MM.1S (cell line): ENCODE measurements around the gene NHLRC4.

ENCODE experiments used
- DNase-seq: peaks from one replicate; pipeline ENCODE4 v3.0.0-alpha.2; 2015
- H2AFZ ChIP-seq: fragments of 300-600 bp; sonication (generic); 2 replicates; pipeline ENCODE4 v1.6.0; 2016; ENCODE audit warnings: antibody characterized with exemption, low read length
- H3F3A ChIP-seq: fragments of 300-600 bp; sonication (generic); 2 replicates; pipeline ENCODE4 v1.6.1; 2016; ENCODE audit warnings: mild to moderate bottlenecking, antibody characterized with exemption, low read length, moderate library complexity, mixed read lengths; ENCODE audit not compliant: insufficient read depth
- H3K27ac ChIP-seq: fragments of 300-600 bp; sonication (generic); 2 replicates; pipeline ENCODE4 v1.5.1; 2016; ENCODE audit warnings: mild to moderate bottlenecking, low read length
- H3K27me3 ChIP-seq: fragments of 300-600 bp; sonication (generic); replicated peaks from 2 replicates; pipeline ENCODE4 v1.6.0; 2016; ENCODE audit warnings: low read length; ENCODE audit not compliant: insufficient read depth
- H3K36me3 ChIP-seq: fragments of 300-600 bp; sonication (generic); replicated peaks from 2 replicates; pipeline ENCODE4 v1.6.1; 2016; ENCODE audit warnings: mild to moderate bottlenecking, low read length, mixed read lengths; ENCODE audit not compliant: insufficient read depth
- H3K4me1 ChIP-seq: fragments of 300-600 bp; sonication (generic); 2 replicates; pipeline ENCODE4 v1.6.1; 2016; ENCODE audit warnings: low read length, mixed read lengths
- H3K4me2 ChIP-seq: fragments of 300-600 bp; sonication (generic); 2 replicates; pipeline ENCODE4 v1.6.0; 2016; ENCODE audit warnings: low read depth, low read length
- H3K4me3 ChIP-seq: fragments of 300-600 bp; sonication (generic); 2 replicates; pipeline ENCODE4 v1.5.1; 2016; ENCODE audit warnings: low read length, mixed read lengths
- H3K79me2 ChIP-seq: fragments of 300-600 bp; sonication (generic); 2 replicates; pipeline ENCODE4 v1.6.1; 2016; ENCODE audit warnings: mixed run types, low read length, mixed read lengths
- H3K9ac ChIP-seq: fragments of 300-600 bp; sonication (generic); 2 replicates; pipeline ENCODE4 v1.6.1; 2016; ENCODE audit warnings: low read length, mixed read lengths
- H3K9me2 ChIP-seq: fragments of 300-600 bp; sonication (generic); replicated peaks from 2 replicates; pipeline ENCODE4 v1.6.1; 2016; ENCODE audit warnings: mild to moderate bottlenecking, low read length, mixed read lengths; ENCODE audit not compliant: insufficient read depth
- H3K9me3 ChIP-seq: fragments of 300-600 bp; sonication (generic); replicated peaks from 2 replicates; pipeline ENCODE4 v1.6.1; 2016; ENCODE audit warnings: mild to moderate bottlenecking, low read length, mixed read lengths; ENCODE audit not compliant: insufficient read depth
- H4K20me1 ChIP-seq: fragments of 300-600 bp; sonication (generic); 2 replicates; pipeline ENCODE4 v1.6.1; 2016; ENCODE audit warnings: mild to moderate bottlenecking, low read length, moderate library complexity, mixed read lengths; ENCODE audit not compliant: insufficient read depth
- EZH2 ChIP-seq: fragments of 300-600 bp; sonication (generic); optimal IDR thresholded peaks from 2 replicates; pipeline ENCODE3; 2017; ENCODE audit warnings: low read depth, mild to moderate bottlenecking, antibody characterized with exemption, low read length, mixed read lengths
- EZH2phosphoT487 ChIP-seq: fragments of 300-600 bp; sonication (generic); IDR thresholded peaks from 2 replicates; pipeline ENCODE4 v1.6.1; 2018; ENCODE audit warnings: antibody characterized with exemption, low read length
- TF ChIP-seq, protein P1 (sequence below): fragments of 300-600 bp; sonication (generic); IDR thresholded peaks from 2 replicates; pipeline ENCODE4 v1.5.1; 2016; ENCODE audit warnings: antibody characterized with exemption, low read length, mixed read lengths

NHLRC4 gene

GRCh38 chr16:609984-610383, 43.2 kb downstream of the NHLRC4 start:
- no peak for TF ChIP-seq EZH2phosphoT487
- no peak for TF ChIP-seq EZH2
- TF ChIP-seq, protein P1, sequence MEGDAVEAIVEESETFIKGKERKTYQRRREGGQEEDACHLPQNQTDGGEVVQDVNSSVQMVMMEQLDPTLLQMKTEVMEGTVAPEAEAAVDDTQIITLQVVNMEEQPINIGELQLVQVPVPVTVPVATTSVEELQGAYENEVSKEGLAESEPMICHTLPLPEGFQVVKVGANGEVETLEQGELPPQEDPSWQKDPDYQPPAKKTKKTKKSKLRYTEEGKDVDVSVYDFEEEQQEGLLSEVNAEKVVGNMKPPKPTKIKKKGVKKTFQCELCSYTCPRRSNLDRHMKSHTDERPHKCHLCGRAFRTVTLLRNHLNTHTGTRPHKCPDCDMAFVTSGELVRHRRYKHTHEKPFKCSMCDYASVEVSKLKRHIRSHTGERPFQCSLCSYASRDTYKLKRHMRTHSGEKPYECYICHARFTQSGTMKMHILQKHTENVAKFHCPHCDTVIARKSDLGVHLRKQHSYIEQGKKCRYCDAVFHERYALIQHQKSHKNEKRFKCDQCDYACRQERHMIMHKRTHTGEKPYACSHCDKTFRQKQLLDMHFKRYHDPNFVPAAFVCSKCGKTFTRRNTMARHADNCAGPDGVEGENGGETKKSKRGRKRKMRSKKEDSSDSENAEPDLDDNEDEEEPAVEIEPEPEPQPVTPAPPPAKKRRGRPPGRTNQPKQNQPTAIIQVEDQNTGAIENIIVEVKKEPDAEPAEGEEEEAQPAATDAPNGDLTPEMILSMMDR, result no peak
- Histone ChIP-seq H3F3A (no peaks in the 10 kb centered on the region), H2AFZ (no peak overlapping the region), H4K20me1 (no peaks in the 10 kb centered on the region), H3K36me3 (no peaks in the 10 kb centered on the region), H3K9me2 (no peaks in the 10 kb centered on the region), H3K4me1 (no peaks in the 10 kb centered on the region), H3K27me3 (no peaks in the 10 kb centered on the region), H3K27ac (no peak overlapping the region), H3K4me3 (no peak overlapping the region), H3K4me2 (no peak overlapping the region), H3K9ac (no peak overlapping the region), H3K9me3 (no peaks in the 10 kb centered on the region), H3K79me2 (peaks cover 27% of the 10 kb centered on the region)
- DNase-seq, result no peak

- Histone ChIP-seq H3K9ac (no peak overlapping the region), H3K27ac (no peak overlapping the region), H3K4me2 (no peak overlapping the region), H4K20me1 (no peaks in the 10 kb centered on the region), H3K79me2 (peaks cover 22% of the 10 kb centered on the region), H3K27me3 (no peaks in the 10 kb centered on the region), H3K9me2 (no peaks in the 10 kb centered on the region), H3K4me3 (no peak overlapping the region), H3K36me3 (no peaks in the 10 kb centered on the region), H3K4me1 (no peaks in the 10 kb centered on the region), H3F3A (no peaks in the 10 kb centered on the region), H2AFZ (no peak overlapping the region), H3K9me3 (no peaks in the 10 kb centered on the region)
- TF ChIP-seq, protein P1, result peak; percentile 40
- TF ChIP-seq EZH2 (no peak), EZH2phosphoT487 (no peak)
- DNase-seq, result no peak
These were observed 43.9 kb downstream of the NHLRC4 start for GRCh38 chr16:610513-611381.

DNA sequence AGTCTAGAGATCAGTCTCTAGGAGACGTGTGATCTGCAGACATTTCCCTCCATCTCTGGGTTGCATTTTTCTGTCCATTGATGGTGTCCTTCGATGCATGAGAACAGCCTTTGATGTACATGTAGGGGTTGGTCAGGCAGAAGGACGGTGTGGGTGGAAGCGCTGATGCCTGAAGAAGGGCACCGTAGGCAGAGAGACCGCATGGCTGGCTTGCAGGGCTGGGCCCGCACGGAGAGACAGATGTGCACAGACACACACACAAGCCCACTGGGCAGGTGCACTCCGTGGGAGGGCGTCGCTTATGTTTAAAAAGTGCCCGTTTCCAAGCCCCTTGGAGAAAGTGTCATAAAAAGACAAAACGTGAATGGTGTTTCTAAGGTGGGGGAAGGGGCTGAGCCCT, 48.3 kb downstream of the NHLRC4 start:
- H3K27me3 ChIP-seq, result no peaks in the 10 kb centered on the region
- H3K36me3 ChIP-seq, result no peaks in the 10 kb centered on the region
- no peaks in the 10 kb centered on the region for H3K9me2 ChIP-seq
- H2AFZ ChIP-seq, result no peak overlapping the region
- no peak overlapping the region for H3K27ac ChIP-seq
- no peaks in the 10 kb centered on the region for H4K20me1 ChIP-seq
- no peak for TF ChIP-seq EZH2
- TF ChIP-seq EZH2phosphoT487, result no peak
- TF ChIP-seq, protein P1, result no peak
- H3F3A ChIP-seq, result no peaks in the 10 kb centered on the region
- no peak overlapping the region for H3K9ac ChIP-seq
- DNase-seq, result no peak
- no peaks in the 10 kb centered on the region for H3K4me1 ChIP-seq
- H3K4me2 ChIP-seq, result no peak overlapping the region
- H3K9me3 ChIP-seq, result no peaks in the 10 kb centered on the region
- no peak overlapping the region for H3K4me3 ChIP-seq
- peaks cover 9% of the 10 kb centered on the region; the same call in 1 of the 2 replicates for H3K79me2 ChIP-seq
